ENCODE data around the gene TERT.
A peak's percentile ranks its signal among the peaks of the same experiment; 100 is the strongest.

The TERT gene

DNA sequence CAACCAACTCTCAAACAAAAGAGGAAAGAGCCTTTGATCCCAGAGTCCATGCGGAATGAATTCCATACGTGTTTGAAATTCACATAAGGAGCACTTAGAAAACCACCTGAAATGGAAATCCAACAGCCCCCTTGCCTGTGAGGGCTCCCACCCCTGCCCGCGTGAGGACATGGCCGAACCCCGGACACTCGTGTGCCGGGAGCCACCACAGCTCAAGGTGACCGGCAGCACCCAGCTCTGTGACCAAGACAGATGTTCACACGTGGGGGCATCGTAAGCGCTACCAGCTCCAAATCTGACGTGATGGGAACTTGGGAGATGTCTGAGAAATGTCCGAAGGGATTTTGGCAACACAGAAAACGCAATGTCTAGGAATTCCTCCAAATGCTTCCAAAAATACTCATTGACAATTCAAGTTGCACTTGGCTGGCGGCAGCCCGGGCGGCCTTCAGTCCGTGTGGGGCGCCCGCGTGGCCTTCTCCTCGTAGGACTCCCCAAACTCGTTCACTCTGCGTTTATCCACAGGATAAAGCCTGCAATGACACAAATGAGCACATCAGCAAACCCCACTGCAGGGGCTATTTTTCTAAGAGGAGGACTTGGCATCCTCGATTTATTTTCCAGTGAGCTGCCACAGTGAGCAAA, 23.2 kb upstream of the TERT start:
- DNase-seq: no peak

GRCh38 chr5:1316588-1317340, 21.9 kb upstream of the TERT start:
- DNase-seq: no peak

DNA sequence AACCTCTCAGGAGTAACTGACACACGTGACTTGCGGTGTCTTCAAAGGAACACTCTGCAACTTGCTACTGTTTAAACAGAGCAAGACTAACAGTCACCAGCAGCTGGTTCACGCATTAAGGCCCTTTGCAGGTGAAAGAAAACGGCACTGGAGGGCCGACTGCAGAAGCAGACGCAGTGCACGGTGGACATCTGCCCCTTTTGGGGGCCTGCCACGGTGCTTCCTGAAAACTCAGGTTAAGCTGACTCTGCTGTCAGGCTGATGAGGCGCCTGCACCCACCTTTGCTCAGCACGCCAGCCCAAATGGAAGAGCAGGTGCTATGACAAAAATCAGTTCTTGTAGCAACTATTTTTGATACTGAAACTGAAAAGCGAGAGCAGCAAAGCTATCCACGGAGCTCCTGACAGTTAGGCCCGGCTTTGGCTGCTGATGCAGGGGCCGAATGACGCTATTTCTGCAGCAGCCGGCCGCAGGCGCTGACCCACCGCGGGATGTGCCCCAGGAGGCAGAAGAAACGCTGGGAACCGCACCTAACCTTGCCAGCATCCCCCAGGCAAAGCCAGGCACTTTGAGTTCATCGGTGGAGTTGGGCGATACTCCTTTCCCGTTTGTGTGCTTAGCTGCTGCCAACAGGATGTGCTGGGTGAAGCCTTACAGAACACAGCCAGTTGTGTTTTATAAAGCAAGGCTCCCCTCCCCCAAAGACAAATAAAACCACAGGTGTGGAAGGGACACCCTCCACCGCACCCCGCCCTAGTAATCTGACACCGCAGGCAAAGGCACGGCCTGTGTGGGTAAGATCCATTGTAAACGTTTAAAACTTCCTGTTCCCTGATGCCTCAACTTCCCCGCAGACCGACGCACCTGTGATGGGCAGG, 21.1 kb upstream of the TERT start:
- DNase-seq: no peak

DNA sequence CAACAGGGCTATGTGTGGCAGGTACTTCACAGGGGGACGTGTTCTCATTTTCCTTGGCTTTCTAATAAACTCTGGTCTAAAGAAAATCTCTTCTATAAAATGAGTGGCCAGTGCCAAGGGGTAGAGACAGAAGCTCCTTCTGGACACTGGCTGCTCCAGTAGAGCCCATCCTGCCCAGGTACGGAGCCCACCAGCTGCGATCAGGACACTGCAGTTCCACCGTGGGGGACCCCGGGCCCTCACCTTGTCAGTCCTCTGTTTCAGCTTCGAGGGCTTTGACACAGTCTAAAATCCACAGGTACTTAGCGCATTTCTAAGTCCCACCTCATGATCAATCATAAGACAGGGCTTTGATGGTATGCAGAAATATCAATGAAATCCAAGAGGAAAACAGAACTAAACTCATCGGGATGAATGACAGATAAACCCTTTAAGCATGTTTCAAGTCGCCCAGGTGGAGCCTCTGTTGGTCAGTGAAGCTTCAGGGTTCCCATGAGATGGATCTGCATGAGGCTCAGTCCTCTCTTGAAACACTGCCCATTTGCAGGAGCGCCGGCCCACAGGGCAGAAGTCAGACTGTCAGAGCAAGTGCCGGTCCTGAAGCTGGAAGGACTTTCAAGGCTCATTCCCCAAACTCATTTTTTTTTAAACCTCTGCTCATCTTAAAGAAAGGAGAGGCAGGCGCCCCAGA, 20.3 kb upstream of the TERT start:
- no peak for DNase-seq

DNA sequence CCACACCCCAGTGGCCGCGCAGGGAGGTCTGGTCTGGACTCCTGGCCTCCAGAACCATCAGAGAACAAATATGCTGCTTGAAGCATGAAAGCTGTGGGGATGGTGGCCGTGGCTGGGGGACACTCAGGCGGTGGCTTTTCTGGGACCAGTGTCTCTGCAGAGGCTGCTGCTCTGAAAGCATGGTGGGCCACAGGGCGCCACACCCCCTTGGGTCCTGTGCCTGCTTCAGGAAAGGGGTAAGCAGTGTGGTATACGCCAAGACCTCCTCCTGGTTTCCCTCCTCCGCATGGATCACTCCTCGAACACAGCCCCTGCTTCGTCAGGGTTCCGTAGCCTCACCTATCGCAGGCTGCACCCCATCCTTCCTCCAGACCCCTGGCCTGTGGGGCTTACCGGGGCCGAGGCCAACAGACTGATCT, 19.7 kb upstream of the TERT start:
- DNase-seq: no peak

GRCh38 chr5:1312993-1313833, 18.3 kb upstream of the TERT start:
- peak; percentile 21 for DNase-seq

DNA sequence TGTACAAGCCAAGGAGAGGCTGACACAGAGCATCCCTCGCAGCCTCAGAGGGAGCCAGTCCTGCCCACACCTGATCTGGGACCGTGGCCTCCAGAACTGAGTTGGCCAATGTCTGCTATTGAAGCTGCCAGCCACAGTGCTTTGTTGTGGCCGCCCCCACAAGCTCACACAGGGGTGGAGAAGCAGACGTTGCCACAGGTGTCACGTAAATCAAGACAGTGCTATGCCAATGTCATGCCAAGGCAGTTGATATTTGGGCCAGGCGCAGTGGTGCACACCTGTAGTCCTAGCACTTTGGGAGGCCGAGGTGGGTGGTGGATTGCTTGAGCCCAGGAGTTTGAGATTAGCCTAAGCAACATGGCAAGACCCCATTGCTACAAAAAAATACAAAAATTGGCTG, 17.3 kb upstream of the TERT start:
- no peak for DNase-seq

DNA sequence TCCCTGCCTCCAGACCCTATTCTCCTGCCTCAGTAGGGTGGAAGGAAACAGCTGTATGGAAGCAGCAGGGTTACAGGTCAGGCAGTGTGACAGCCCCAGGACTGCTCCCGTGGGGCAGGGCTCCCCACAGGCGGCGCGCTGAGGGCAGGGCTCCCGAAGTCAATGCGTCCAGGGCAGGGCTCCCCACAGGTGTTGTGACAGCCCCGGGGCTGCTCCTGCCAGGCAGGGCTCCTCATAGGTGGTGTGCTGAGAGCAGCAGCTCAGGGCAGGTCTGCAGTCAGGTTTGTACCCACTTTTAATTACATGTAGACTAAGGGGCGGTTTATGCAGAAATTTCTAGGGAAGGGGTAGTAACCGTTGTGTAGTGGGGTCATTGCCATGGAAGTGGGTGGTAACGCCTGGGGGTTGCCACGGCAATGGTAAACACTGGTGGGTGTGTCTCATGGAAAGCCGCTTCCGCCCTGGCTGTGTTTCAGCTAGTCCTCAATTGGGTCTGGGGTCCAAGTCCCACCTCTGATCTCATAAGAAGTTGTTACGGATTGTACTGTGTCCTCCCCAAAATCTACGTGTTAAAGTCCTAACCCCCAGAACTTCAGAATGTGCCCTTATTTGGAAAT, 16.7 kb upstream of the TERT start:
- no peak for DNase-seq

DNA sequence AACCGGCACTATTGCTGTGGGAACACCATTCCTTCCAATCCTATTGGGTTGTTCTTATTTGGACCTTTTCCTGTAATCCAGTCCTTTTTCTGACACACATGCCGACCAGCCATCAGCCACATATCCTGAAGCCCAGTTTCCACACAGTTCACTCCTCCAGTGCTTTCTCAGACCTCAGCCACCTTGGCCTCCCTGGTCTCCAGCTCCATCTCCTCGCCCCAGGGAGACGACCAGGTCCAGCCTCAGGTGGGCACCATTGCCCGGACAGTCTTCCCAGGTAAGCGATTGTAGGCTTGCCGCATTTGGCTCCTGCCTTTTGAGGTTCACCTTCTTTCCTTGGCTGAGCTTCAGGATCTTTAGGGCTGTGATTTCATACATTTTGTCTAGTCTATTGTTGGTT, 15.2 kb upstream of the TERT start:
- DNase-seq: no peak

DNA sequence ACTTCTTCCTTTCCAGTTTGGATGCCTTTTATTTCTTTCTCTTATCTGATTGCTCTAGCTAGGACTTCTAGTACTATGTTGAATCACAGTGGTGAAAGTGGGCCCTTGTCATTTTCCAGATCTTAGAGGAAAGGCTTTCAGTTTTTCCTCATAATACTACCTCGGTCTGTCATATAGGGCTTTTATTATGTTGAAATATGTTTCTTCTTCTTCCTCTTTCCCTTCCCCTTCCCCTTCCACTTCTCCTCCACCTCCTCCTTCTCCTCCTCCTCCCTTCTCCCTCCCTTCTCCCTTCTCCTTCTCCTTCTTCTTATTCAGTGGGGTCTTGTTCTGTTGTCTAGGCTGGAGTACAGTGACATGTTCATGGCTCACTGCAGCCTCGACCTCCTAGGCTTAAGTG, 9.2 kb upstream of the TERT start:
- DNase-seq: no peak

- DNase-seq: no peak
Observed at GRCh38 chr5:1302258-1302657, 7.4 kb upstream of the TERT start.

GRCh38 chr5:1300581-1301083, 5.8 kb upstream of the TERT start:
- no peak for DNase-seq

- DNase-seq: no peak
Observed at GRCh38 chr5:1299961-1300360, 5.1 kb upstream of the TERT start.

DNA sequence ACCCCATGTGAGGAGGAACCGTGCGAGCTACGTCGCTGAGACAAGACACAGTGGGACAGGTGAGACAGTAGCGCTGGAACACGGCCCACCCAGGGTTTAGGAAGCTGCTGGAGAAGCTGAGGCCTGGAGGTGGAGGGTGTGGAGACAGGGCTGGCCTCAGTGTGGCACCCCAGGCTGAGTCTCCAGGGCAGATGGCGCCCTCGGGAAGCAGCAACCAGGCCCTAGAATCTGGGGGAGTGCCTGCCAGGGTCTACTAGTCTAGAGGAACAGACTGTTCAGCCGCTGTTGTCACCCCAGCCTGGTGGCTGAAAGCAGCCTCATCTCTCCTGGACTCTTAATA, 4.6 kb upstream of the TERT start:
- DNase-seq: no peak

DNA sequence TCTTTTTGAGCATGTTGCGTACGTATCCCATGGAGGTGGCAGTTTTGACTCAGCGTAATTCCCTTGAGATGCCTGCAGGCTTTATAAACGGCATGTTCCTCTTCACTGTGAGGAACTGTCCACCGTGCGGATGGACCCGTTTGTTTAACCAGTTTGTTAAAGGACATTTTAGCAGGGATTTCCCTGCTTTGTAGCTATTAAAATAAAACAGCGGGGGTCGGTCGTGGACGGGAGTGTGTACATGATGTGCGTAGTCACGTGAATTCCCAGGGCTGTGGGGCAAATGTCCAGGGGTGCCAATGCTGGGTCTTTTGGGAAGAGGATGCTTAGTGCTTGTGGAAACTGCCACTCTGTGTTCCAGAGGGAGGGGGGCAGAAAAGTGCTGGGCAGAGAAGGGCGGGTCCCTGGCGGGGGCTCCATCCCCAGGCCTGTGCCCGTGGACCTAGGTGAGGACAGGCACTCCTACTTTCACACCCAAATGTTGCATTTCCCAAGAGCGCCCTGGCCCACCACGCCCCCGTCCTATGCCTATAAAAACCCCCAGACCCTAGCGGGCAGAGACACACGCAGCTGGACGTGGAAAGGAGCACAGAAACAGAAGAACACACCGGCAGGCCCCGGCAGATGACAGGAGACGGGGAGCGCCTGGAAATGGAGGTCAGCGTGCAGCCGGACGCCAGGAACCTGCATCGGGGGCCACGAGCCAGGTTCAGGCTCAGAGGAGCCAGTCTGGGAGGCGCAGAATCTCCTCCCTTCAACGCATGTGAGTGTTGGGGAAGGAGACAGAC, 4.0 kb upstream of the TERT start:
- no peak for DNase-seq

DNA sequence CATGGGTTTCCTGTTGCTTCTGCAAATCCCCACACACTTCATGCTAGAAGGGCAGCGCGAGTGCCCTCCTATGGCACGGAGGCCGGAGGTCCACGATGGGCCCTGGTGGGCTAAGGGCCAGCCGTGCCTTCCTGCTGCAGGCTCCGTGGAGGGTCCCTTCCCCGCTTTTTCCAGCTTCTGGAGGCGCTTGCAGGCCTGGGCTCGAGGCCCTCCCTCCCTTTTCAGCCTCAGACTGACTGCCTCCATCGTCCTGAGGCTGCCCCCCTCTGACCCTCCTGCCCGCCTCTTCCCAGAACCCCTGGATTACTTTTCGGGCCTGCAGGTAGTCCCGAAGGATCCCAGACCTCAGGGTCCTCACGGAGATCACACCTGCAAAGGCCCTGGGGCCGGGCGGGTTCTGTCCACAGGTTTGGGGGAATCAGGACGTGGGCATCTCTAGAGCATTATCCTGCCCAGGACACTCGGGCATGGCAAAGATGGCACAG, 3.2 kb upstream of the TERT start:
- DNase-seq: no peak

DNA sequence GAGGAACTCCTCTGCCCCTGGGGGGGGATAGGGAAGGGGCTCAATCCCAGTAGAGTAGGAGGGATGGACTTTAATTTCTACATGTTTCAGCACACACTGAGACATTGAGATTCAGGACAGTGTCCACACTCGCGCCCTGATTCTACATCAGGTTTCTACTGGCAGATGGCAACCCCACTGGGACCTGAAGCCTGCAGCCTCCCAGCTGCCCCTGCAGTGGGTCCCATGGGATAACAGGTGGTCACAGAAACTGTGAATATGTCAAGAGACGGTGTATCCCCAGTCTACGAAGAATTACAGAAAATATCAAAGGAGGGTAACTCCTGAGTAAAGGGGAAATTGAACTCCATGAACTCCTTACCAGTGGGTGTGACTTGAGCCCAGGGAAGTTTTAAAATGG, 2.4 kb upstream of the TERT start:
- DNase-seq: no peak

- DNase-seq: no peak
Observed at GRCh38 chr5:1295650-1296037, 776 bp upstream of the TERT start.

GRCh38 chr5:1294206-1294834, 548 bp downstream of the TERT start:
- DNase-seq: peak; percentile 30

All from EL (cell line).